ENCODE measurements around the gene CNKSR3. TPM values are rescaled to one million over a fixed set of nuclear protein-coding genes. Genes with fewer than 3 reads are reported as not detected.

CNKSR3 gene
- total RNA-seq, 1 donor from 2014 or later: 8.8 TPM

DNA sequence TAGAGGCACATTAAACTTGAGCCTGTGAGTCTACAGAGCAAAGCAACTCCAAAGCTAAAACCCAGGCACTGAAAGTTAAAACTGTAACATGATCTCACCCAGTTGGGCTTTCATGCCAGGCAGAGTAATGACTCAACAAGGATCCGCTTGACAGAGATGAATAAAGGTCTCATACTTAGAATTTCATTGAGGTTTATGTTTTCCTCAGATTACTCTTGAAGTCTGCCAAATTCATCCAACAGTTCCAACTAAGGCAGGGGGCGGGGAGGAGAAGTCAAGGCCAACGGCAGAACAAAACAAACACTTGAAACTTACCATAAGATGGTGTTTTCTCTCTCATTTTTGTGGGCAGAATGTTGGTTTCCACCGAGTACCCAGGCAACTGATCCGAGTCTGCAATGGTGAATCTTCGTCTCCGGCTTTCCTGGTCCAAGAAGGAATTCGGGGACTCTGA is 99.8 kb downstream of the CNKSR3 start:
- Mint-ChIP-seq H3K4me1 (peaks cover 16% of the 10 kb centered on the region), H3K27ac (no peak overlapping the region), H3K27me3 (ENCODE audit: insufficient read depth, low read depth) (no peaks in the 10 kb centered on the region), H3K4me3 (no peak overlapping the region), H3K9me3 (no peaks in the 10 kb centered on the region), H3K36me3 (peaks cover 22% of the 10 kb centered on the region)
- no peaks in the 10 kb centered on the region for H3K9me3 ChIP-seq (ENCODE audit: low read depth)
- no peak overlapping the region for H3K9ac ChIP-seq
- no peaks in the 10 kb centered on the region for H4K20me1 ChIP-seq (ENCODE audit: low read depth)
- no peak overlapping the region for H3K27ac ChIP-seq
- H3K36me3 ChIP-seq: no peaks in the 10 kb centered on the region
- no peaks in the 10 kb centered on the region for H3K27me3 ChIP-seq
- no peak overlapping the region for H2AFZ ChIP-seq (replicated peaks)
- TF ChIP-seq, protein P1, sequence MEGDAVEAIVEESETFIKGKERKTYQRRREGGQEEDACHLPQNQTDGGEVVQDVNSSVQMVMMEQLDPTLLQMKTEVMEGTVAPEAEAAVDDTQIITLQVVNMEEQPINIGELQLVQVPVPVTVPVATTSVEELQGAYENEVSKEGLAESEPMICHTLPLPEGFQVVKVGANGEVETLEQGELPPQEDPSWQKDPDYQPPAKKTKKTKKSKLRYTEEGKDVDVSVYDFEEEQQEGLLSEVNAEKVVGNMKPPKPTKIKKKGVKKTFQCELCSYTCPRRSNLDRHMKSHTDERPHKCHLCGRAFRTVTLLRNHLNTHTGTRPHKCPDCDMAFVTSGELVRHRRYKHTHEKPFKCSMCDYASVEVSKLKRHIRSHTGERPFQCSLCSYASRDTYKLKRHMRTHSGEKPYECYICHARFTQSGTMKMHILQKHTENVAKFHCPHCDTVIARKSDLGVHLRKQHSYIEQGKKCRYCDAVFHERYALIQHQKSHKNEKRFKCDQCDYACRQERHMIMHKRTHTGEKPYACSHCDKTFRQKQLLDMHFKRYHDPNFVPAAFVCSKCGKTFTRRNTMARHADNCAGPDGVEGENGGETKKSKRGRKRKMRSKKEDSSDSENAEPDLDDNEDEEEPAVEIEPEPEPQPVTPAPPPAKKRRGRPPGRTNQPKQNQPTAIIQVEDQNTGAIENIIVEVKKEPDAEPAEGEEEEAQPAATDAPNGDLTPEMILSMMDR (IDR thresholded peaks at IDR 0.05): no peak
- TF ChIP-seq EZH2phosphoT487 (IDR thresholded peaks at IDR 0.05) (no peak), EZH2 (IDR thresholded peaks at IDR 0.05) (no peak)
- H3K4me3 ChIP-seq: no peak overlapping the region
- H3K79me2 ChIP-seq (ENCODE audit: low read depth): no peaks in the 10 kb centered on the region
- no peaks in the 10 kb centered on the region for H3F3A ChIP-seq (ENCODE audit: low read depth)
- no peak for DNase-seq (ENCODE audit: low spot score)
- no peak overlapping the region for H3K4me2 ChIP-seq
- no peaks in the 10 kb centered on the region for H3K4me1 ChIP-seq

- TF ChIP-seq EZH2phosphoT487 (IDR thresholded peaks at IDR 0.05): no peak
- TF ChIP-seq, protein P1 (IDR thresholded peaks at IDR 0.05): peak; percentile 31
- TF ChIP-seq EZH2 (IDR thresholded peaks at IDR 0.05): no peak
- Histone ChIP-seq H4K20me1 (ENCODE audit: low read depth) (no peaks in the 10 kb centered on the region), H3K36me3 (no peaks in the 10 kb centered on the region), H3K4me2 (no peak overlapping the region), H2AFZ (replicated peaks) (no peak overlapping the region), H3K27ac (no peak overlapping the region), H3K4me3 (no peak overlapping the region), H3K9ac (no peak overlapping the region), H3K79me2 (ENCODE audit: low read depth) (no peaks in the 10 kb centered on the region), H3K9me3 (ENCODE audit: low read depth) (no peaks in the 10 kb centered on the region), H3K27me3 (no peaks in the 10 kb centered on the region), H3F3A (ENCODE audit: low read depth) (no peaks in the 10 kb centered on the region), H3K4me1 (no peaks in the 10 kb centered on the region)
- no peak for DNase-seq (ENCODE audit: low spot score)
- no peak overlapping the region for H3K27ac Mint-ChIP-seq
- no peak overlapping the region for H3K4me3 Mint-ChIP-seq
- no peaks in the 10 kb centered on the region for H3K27me3 Mint-ChIP-seq (ENCODE audit: insufficient read depth, low read depth)
- H3K36me3 Mint-ChIP-seq: peaks cover 18% of the 10 kb centered on the region
- H3K9me3 Mint-ChIP-seq: no peaks in the 10 kb centered on the region
- H3K4me1 Mint-ChIP-seq: peaks cover 16% of the 10 kb centered on the region
Observed at GRCh38 chr6:154408891-154409500, 101.5 kb downstream of the CNKSR3 start.

DNA sequence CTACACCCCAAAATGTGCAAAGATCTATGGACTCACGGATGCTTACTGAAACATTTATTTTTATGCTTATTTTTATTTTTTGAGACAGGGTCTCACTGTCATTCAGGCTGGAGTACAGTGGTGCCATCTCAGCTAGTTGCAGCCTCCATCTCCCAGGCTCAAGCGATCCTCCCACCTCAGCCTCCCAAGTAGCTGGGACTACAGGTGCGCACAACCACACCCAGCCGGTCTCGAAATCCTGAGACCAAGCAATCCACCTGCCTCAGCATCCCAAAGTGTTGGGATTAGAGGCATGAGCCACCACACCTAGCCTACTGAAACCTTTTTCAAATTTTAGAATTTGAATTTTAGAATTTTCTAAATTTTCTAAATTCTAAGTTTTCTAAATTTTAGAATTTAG is 103.0 kb downstream of the CNKSR3 start:
- no peak overlapping the region for H3K27ac ChIP-seq
- no peak overlapping the region for H2AFZ ChIP-seq (replicated peaks)
- H3K4me3 ChIP-seq: no peak overlapping the region
- H3K9me3 Mint-ChIP-seq: no peaks in the 10 kb centered on the region
- H3K4me3 Mint-ChIP-seq: no peak overlapping the region
- DNase-seq (ENCODE audit: low spot score): no peak
- H3K36me3 ChIP-seq: no peaks in the 10 kb centered on the region
- H4K20me1 ChIP-seq (ENCODE audit: low read depth): no peaks in the 10 kb centered on the region
- H3F3A ChIP-seq (ENCODE audit: low read depth): no peaks in the 10 kb centered on the region
- H3K27me3 Mint-ChIP-seq (ENCODE audit: insufficient read depth, low read depth): no peaks in the 10 kb centered on the region
- no peak overlapping the region for H3K9ac ChIP-seq
- H3K27me3 ChIP-seq: no peaks in the 10 kb centered on the region
- TF ChIP-seq, protein P1 (IDR thresholded peaks at IDR 0.05): no peak
- TF ChIP-seq EZH2phosphoT487 (IDR thresholded peaks at IDR 0.05) (no peak), EZH2 (IDR thresholded peaks at IDR 0.05) (no peak)
- H3K27ac Mint-ChIP-seq: no peak overlapping the region
- no peaks in the 10 kb centered on the region for H3K79me2 ChIP-seq (ENCODE audit: low read depth)
- no peak overlapping the region for H3K4me2 ChIP-seq
- H3K36me3 Mint-ChIP-seq: peaks cover 13% of the 10 kb centered on the region
- H3K4me1 ChIP-seq: no peaks in the 10 kb centered on the region
- H3K9me3 ChIP-seq (ENCODE audit: low read depth): no peaks in the 10 kb centered on the region
- H3K4me1 Mint-ChIP-seq: peaks cover 16% of the 10 kb centered on the region
